Measurements from ENCODE around the gene LAMA2.

The LAMA2 gene

DNA sequence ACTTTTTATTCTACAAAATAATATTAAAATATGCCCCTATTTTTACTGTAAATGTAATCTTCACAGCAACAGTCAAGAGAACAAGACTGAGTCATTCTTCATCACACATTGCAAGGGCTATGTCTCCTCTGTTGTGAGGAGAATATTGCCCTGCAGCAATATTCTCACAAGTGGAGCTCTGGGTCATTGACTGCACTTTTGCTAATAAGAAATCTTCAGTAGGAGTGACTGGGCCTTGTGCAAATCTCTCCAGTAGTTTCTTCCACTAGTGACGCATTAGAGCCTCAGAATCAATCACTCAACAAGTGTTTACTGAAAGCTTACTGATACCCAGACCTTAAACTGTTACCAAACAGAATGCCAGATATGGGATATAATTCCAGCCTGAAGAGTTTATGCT, 49.1 kb downstream of the LAMA2 start:
- Histone ChIP-seq H4K20me1 (ENCODE audit: insufficient read depth, low read length) (no peaks in the 10 kb centered on the region), H3K27me3 (ENCODE audit: low read depth, low read length) (no peaks in the 10 kb centered on the region), H3K9ac (ENCODE audit: low read length) (no peak overlapping the region), H3K9me3 (ENCODE audit: insufficient read depth, low read length) (no peaks in the 10 kb centered on the region), H3K4me2 (ENCODE audit: low read length) (no peak overlapping the region), H3K4me1 (ENCODE audit: low read length) (no peaks in the 10 kb centered on the region), H2AFZ (ENCODE audit: low read depth, low read length) (no peak overlapping the region), H3K4me3 (ENCODE audit: low read length) (no peak overlapping the region), H3K36me3 (replicated peaks; ENCODE audit: low read depth, low read length) (no peaks in the 10 kb centered on the region), H3K79me2 (ENCODE audit: low read length) (no peaks in the 10 kb centered on the region), H3K27ac (ENCODE audit: low read length) (no peak overlapping the region)
- no peak for TF ChIP-seq EZH2phosphoT487 (IDR thresholded peaks at IDR 0.05; ENCODE audit: low read depth)
- TF ChIP-seq, protein P1, sequence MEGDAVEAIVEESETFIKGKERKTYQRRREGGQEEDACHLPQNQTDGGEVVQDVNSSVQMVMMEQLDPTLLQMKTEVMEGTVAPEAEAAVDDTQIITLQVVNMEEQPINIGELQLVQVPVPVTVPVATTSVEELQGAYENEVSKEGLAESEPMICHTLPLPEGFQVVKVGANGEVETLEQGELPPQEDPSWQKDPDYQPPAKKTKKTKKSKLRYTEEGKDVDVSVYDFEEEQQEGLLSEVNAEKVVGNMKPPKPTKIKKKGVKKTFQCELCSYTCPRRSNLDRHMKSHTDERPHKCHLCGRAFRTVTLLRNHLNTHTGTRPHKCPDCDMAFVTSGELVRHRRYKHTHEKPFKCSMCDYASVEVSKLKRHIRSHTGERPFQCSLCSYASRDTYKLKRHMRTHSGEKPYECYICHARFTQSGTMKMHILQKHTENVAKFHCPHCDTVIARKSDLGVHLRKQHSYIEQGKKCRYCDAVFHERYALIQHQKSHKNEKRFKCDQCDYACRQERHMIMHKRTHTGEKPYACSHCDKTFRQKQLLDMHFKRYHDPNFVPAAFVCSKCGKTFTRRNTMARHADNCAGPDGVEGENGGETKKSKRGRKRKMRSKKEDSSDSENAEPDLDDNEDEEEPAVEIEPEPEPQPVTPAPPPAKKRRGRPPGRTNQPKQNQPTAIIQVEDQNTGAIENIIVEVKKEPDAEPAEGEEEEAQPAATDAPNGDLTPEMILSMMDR (IDR thresholded peaks at IDR 0.05; ENCODE audit: low read depth, low read length) = no peak

DNA sequence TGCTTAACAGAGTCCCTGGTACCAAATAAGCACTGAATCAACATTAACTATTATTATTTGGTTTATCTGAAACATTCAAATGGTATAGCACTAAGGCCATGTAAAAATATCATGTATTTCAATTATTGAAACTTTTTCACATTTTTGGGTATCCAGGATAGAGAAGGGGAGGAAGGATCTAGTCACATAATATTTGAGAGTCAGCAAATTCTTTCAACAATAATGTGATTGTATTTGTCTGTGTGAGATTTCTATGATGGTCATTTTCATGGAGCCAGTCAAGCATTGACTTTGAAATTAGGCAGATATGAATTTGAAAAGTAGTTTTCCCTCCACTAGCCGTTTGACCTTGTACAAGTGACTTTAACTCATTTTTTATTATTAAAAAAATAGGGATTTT, 67.9 kb downstream of the LAMA2 start:
- H3K4me2 ChIP-seq (ENCODE audit: low read length) = no peak overlapping the region
- TF ChIP-seq, protein P1 (IDR thresholded peaks at IDR 0.05; ENCODE audit: low read depth, low read length) = no peak
- no peak for TF ChIP-seq EZH2phosphoT487 (IDR thresholded peaks at IDR 0.05; ENCODE audit: low read depth)

DNA sequence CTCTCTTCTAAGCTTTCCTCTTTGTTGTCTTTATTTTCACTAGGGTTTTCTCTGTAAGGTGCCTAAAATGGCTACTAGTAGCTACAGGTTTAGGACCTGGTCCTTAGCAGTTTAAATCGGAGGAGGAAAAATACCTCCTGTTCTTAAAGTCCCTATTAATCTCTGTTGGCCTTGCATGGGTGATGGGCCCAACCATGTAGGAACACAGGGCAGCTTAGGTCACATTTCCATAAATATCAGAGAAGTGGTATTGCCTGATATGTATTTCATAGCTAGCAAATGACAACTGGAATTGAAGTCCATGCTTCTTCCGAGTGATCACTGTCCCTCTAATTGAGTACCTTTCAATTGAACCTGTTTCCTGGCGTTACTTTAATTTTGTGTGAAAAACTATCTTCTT, 70.0 kb downstream of the LAMA2 start:
- Histone ChIP-seq H3K9ac (ENCODE audit: low read length) (no peak overlapping the region), H3K4me1 (ENCODE audit: low read length) (no peaks in the 10 kb centered on the region), H3K4me2 (ENCODE audit: low read length) (no peak overlapping the region), H2AFZ (ENCODE audit: low read depth, low read length) (no peak overlapping the region), H3K27me3 (ENCODE audit: low read depth, low read length) (no peaks in the 10 kb centered on the region), H3K4me3 (ENCODE audit: low read length) (no peak overlapping the region), H3K79me2 (ENCODE audit: low read length) (no peaks in the 10 kb centered on the region), H3K27ac (ENCODE audit: low read length) (no peak overlapping the region), H3K9me3 (ENCODE audit: insufficient read depth, low read length) (no peaks in the 10 kb centered on the region), H4K20me1 (ENCODE audit: insufficient read depth, low read length) (no peaks in the 10 kb centered on the region), H3K36me3 (replicated peaks; ENCODE audit: low read depth, low read length) (no peaks in the 10 kb centered on the region)
- TF ChIP-seq, protein P1 (IDR thresholded peaks at IDR 0.05; ENCODE audit: low read depth, low read length) = no peak
- no peak for TF ChIP-seq EZH2phosphoT487 (IDR thresholded peaks at IDR 0.05; ENCODE audit: low read depth)

More for the DNA sequence above, 67.9 kb downstream of the LAMA2 start:
- Histone ChIP-seq H3K9me3 (ENCODE audit: insufficient read depth, low read length) (no peaks in the 10 kb centered on the region), H3K27ac (ENCODE audit: low read length) (no peak overlapping the region), H3K27me3 (ENCODE audit: low read depth, low read length) (no peaks in the 10 kb centered on the region), H3K79me2 (ENCODE audit: low read length) (no peaks in the 10 kb centered on the region), H3K36me3 (replicated peaks; ENCODE audit: low read depth, low read length) (no peaks in the 10 kb centered on the region), H3K4me1 (ENCODE audit: low read length) (no peaks in the 10 kb centered on the region), H3K9ac (ENCODE audit: low read length) (no peak overlapping the region), H2AFZ (ENCODE audit: low read depth, low read length) (no peak overlapping the region), H3K4me3 (ENCODE audit: low read length) (no peak overlapping the region), H4K20me1 (ENCODE audit: insufficient read depth, low read length) (no peaks in the 10 kb centered on the region)

DNA sequence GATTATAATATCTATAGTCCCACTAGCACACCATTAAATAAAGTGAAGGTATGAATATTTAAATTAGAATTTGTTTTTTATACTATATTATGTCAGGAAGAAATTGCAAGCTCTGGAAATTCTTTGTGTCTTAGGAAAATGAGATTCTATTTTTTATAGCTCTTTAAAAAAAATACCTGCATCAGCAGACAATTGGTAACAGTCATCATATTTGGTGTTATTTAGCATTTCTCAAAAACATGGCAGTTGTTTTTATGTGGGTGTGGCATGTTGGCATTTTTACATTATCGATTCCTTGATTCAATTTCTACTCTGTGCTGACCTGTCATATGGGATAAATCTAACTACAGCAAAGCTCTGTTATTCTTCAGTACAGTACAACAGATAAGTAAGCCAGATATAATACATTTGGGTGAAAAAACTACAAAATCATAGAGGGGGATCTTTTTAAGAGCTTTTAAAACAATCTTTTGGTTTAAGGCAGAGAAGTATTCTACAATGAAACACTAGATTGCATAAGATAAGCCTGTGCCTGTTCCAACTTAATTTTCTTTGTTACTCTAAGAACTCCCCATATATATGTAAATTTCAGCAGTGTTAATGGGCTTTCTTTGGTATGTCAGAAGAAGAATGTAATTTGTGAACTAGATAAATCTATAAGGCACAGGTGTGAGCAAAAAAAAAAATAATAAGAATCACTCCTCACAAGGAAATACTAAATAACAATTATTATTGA, 71.5 kb downstream of the LAMA2 start:
- Histone ChIP-seq H3K4me3 (ENCODE audit: low read length) (no peak overlapping the region), H3K27me3 (ENCODE audit: low read depth, low read length) (no peaks in the 10 kb centered on the region), H3K79me2 (ENCODE audit: low read length) (no peaks in the 10 kb centered on the region), H2AFZ (ENCODE audit: low read depth, low read length) (no peak overlapping the region), H3K4me2 (ENCODE audit: low read length) (no peak overlapping the region), H3K4me1 (ENCODE audit: low read length) (no peaks in the 10 kb centered on the region), H4K20me1 (ENCODE audit: insufficient read depth, low read length) (no peaks in the 10 kb centered on the region), H3K9me3 (ENCODE audit: insufficient read depth, low read length) (no peaks in the 10 kb centered on the region), H3K36me3 (replicated peaks; ENCODE audit: low read depth, low read length) (no peaks in the 10 kb centered on the region), H3K9ac (ENCODE audit: low read length) (no peak overlapping the region), H3K27ac (ENCODE audit: low read length) (no peak overlapping the region)
- no peak for TF ChIP-seq EZH2phosphoT487 (IDR thresholded peaks at IDR 0.05; ENCODE audit: low read depth)
- TF ChIP-seq, protein P1 (IDR thresholded peaks at IDR 0.05; ENCODE audit: low read depth, low read length) = no peak
